CD4-positive, alpha-beta T cell treated with Interleukin-2 at 100 ng/mL for 4 hours (primary cell): ENCODE measurements around the gene RARS1.

Experiments
- DNase-seq: peaks from one replicate; pipeline ENCODE4 v3.0.0-alpha.2; 2020; ENCODE audit warnings: low spot score

The RARS1 gene

GRCh38 chr5:168486136-168486879, at the start of gene RARS1:
RARS1 (plus strand) TSS chr5:168486471; CDS start chr5:168486499, 28 bp downstream.
- DNase-seq: peak; percentile 89

- no peak for DNase-seq
Observed at GRCh38 chr5:168438349-168438748, 47.9 kb upstream of the RARS1 start.

- DNase-seq: no peak
Observed at GRCh38 chr5:168443533-168443932, 42.7 kb upstream of the RARS1 start.

- no peak for DNase-seq
Observed at GRCh38 chr5:168443950-168444700, 42.1 kb upstream of the RARS1 start.

- DNase-seq: no peak
Observed at GRCh38 chr5:168446983-168447619, 39.2 kb upstream of the RARS1 start.

- DNase-seq: no peak
Observed at GRCh38 chr5:168447808-168448207, 38.5 kb upstream of the RARS1 start.

- DNase-seq: no peak
Observed at GRCh38 chr5:168449166-168449565, 37.1 kb upstream of the RARS1 start.

GRCh38 chr5:168451565-168451964, 34.7 kb upstream of the RARS1 start:
- no peak for DNase-seq

- no peak for DNase-seq
Observed at GRCh38 chr5:168455201-168455600, 31.1 kb upstream of the RARS1 start.

GRCh38 chr5:168457542-168457941, 28.7 kb upstream of the RARS1 start:
- no peak for DNase-seq

- DNase-seq: no peak
Observed at GRCh38 chr5:168460606-168461005, 25.7 kb upstream of the RARS1 start.

GRCh38 chr5:168463081-168463480, 23.2 kb upstream of the RARS1 start:
- no peak for DNase-seq

GRCh38 chr5:168464214-168464613, 22.1 kb upstream of the RARS1 start:
- DNase-seq: no peak

GRCh38 chr5:168464641-168465040, 21.6 kb upstream of the RARS1 start:
- DNase-seq: no peak

- no peak for DNase-seq
Observed at GRCh38 chr5:168467755-168468330, 18.4 kb upstream of the RARS1 start.

- no peak for DNase-seq
Observed at GRCh38 chr5:168468836-168469235, 17.4 kb upstream of the RARS1 start.

- DNase-seq: no peak
Observed at GRCh38 chr5:168469816-168470215, 16.5 kb upstream of the RARS1 start.

- DNase-seq: no peak
Observed at GRCh38 chr5:168471785-168472184, 14.5 kb upstream of the RARS1 start.

GRCh38 chr5:168472329-168472728, 13.9 kb upstream of the RARS1 start:
- no peak for DNase-seq

- DNase-seq: no peak
Observed at GRCh38 chr5:168474319-168474718, 12.0 kb upstream of the RARS1 start.

GRCh38 chr5:168477060-168477459, 9.2 kb upstream of the RARS1 start:
- DNase-seq: no peak

- no peak for DNase-seq
Observed at GRCh38 chr5:168479166-168479565, 7.1 kb upstream of the RARS1 start.

- DNase-seq: no peak
Observed at GRCh38 chr5:168480601-168481000, 5.7 kb upstream of the RARS1 start.
